Bone marrow (tissue), 2 donors: Measurements from ENCODE around the gene PAFAH1B1.
"Not testable (repeated sequence)": the region's sequence is repeated elsewhere in the genome, so short reads cannot be mapped to it uniquely, and the experiment has no call there.

Experiments used
- DNase-seq, 2 donors: peaks; one replicate each; lab custom pipeline; 2025; lab: John Stamatoyannopoulos, UW

Gene PAFAH1B1

GRCh38 chr17:2635675-2636074 lies 42.2 kb downstream of the PAFAH1B1 start:
- no peak for DNase-seq

GRCh38 chr17:2636169-2636930 lies 42.9 kb downstream of the PAFAH1B1 start:
- DNase-seq: no peak

GRCh38 chr17:2637422-2637821 lies 44.0 kb downstream of the PAFAH1B1 start:
- DNase-seq: no peak

DNA sequence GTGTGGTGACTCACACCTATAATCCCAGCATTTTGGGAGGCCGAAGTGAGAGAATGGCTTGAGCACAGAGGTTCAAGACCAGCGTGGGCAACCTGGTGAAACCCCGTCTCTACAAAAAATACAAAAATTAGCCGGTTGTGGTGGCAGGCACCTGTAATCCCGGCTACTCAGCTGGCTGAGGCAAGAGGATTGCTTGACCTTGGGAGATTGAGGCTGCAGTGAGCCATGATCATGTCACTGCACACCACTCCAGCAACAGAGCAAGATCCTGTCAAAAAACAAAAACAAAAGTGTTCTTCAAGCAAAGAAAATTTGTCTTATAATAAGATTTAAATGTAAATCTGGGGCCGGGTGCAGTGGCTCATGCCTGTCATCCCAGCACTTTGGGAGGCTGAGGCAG lies 51.5 kb downstream of the PAFAH1B1 start:
- DNase-seq: no peak

GRCh38 chr17:2647957-2648356 lies 54.5 kb downstream of the PAFAH1B1 start:
- DNase-seq: no peak

DNA sequence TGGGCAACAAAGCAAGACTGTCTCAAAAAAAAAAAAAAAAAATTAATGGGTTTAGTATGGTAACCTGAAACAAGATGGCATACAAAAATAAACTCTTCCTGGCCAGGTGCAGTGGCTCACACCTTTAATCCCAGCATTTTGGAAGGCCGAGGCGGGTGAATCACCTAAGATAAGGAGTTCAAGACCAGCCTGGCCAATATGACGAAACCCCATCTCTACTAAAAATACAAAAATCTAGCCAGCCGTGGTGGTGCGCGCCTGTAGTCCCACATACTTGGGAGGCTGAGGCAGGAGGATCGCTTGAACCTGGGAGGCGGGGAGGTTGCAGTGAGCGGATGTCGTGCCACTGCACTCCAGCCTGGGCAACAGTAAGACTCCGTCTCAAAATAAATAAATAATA lies 55.7 kb downstream of the PAFAH1B1 start:
- DNase-seq: no peak

GRCh38 chr17:2652911-2653310 lies 59.5 kb downstream of the PAFAH1B1 start:
- DNase-seq: not testable (repeated sequence)

DNA sequence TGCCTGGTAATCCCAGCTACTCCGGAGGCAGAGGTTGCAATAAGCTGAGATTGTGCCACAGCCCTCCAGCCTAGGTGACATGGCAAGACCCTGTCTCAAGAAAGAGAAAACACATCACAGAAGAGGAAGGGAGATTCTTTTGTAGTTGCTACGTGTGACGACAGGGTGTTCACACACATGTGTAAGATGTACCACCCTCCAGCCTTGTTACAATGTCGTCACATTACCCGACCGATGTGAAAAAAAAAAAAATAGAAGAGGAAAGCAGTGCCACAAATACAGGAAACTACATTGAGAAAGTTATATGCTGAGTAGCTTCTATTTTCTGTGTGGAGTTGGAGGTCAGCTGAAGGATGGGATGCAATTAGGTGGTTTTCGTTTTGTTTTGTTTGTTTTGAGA lies 62.1 kb downstream of the PAFAH1B1 start:
- no peak for DNase-seq

GRCh38 chr17:2656283-2656682 lies 62.8 kb downstream of the PAFAH1B1 start:
- no peak for DNase-seq

- DNase-seq: not testable (repeated sequence)
These were observed 65.9 kb downstream of the PAFAH1B1 start for GRCh38 chr17:2659337-2659736.

DNA sequence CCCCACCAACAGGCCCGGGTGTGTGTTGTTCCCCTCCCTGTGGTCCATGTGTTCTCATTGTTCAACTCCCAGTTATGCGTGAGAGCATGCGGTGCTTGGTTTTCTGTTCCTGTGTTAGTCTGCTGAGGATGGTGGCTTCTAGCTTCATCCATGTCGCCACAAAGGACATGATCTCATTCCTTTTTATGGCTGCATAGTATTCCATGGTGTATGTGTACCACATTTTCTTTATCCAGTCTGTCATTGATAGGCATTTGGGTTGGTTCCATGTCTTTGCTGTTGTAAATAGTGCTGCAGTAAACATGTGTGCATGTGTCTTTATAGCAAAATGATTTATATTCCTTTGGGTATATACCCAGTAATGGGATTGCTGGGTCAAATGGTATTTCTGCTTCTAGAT lies 67.0 kb downstream of the PAFAH1B1 start:
- not testable (repeated sequence) for DNase-seq

- DNase-seq: no peak
These were observed 78.6 kb downstream of the PAFAH1B1 start for GRCh38 chr17:2672026-2672425.

DNA sequence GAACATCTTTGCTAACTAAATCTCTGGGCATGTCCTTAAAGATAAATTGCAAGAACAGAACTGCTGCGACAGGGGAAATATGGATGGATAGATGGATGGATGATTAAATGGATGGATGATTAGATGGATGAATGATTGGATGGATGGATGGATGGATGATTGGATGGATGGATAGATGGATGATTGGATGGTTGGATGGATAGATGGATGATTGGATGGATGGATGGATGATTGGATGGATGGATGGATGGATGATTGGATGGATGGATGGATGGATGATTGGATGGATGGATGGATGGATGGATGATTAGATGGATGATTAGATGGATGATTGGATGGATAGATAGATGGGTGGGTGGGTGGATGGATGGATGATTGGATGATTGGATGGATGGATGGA lies 85.8 kb downstream of the PAFAH1B1 start:
- not testable (repeated sequence) for DNase-seq

DNA sequence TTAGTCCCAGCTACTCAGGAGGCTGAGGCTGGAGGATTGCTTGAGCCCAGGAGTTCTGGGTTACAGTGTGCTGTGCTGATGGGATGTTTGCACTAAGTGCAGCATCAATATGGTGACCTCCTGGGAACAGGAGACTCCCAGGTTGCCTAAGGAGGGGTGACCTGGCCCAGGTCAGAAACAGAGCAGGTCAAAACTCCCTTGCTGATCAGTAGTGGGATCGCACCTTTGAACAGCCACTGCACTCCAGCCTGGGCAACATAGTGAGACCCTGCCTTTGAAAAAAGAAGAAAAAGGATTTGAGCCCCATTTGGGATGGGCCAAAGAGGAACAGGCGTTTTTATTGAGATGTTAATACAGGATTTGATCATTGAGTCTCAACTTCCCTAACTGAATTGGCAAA lies 87.5 kb downstream of the PAFAH1B1 start:
- DNase-seq: no peak

GRCh38 chr17:2681650-2682049 lies 88.2 kb downstream of the PAFAH1B1 start:
- DNase-seq: no peak

DNA sequence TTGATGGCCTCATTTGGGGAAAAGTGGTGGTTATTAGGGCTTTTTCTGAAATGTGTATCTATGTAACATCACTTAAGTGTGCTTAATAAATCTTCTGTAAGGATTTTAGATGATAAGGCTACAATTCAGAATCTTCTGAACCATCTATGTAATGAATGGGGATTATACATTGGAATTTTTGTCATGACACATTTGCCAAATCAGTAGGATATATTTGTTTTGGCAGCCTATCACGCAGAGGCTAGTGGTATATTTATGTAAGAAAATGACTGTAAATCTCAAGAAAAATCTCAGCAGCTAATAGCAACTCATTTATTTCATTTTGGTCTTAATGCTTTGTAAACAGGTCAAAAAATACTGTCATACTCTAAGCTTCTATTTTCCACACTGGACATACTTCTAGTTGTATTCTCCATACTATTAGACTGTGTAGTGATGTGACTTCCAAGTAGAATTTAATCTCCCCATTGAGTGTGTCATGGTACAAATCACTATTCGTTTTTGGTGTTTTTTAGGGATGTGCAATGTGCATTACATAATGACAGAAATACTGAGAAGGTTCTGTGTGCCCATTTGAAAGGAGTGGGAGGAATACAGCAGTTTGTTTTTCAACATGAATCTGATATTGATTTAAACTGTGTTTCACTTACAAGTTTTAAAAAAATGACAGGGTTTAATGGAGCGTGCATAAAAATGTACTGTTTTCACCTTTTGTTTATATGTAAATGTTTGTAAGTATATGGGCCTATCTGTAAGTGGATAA lies 88.9 kb downstream of the PAFAH1B1 start:
- no peak for DNase-seq

GRCh38 chr17:2683912-2684311 lies 90.5 kb downstream of the PAFAH1B1 start:
- DNase-seq: no peak

GRCh38 chr17:2684549-2684948 lies 91.1 kb downstream of the PAFAH1B1 start:
- no peak for DNase-seq

- DNase-seq: no peak
These were observed 92.2 kb downstream of the PAFAH1B1 start for GRCh38 chr17:2685696-2686095.

GRCh38 chr17:2687074-2687418 lies 93.6 kb downstream of the PAFAH1B1 start:
- no peak for DNase-seq

- no peak for DNase-seq
These were observed 95.2 kb downstream of the PAFAH1B1 start for GRCh38 chr17:2688351-2689342.

DNA sequence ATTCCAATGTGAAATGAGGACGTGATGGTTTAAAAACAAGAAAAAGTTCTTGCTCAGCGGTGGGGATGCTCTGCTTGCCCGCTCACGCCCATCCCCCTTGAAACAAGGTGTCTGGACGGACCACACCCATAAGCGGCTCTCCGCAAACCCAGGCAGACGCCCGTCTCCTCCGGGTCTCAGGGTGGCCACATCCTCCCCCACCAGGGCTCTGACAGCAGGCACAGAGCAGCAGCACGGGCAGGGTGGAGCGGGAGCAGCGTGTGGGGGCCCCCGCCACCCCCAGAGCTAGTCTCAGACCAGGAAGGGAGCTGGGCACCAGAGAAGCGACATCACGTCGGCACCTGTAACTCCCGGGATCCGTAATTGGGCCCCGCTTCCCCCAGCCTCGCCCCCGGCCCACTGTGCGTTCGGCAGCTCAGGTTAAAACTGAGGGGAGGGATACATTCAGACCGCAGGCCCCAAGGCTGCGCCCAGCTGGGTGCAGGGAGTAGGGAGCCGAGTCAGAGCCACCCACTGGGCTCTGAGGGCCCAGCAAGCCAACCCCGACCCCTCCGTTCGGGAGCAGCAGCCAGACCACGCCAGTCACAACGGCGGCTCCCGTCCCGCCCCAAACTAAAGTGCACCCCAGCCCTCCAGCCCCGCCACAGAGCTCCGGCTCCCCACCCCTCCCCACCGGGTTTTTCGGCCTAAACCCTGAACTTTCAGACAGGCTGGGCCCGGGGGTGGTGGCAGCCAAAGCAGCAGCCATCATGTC lies 96.1 kb downstream of the PAFAH1B1 start:
- no peak for DNase-seq
